Kidney epithelial cell (primary cell): ENCODE measurements around the gene ADGRV1. TPM values are rescaled to one million over a fixed set of nuclear protein-coding genes. Genes with fewer than 3 reads are reported as not detected.
"Not testable (repeated sequence)": the region's sequence is repeated elsewhere in the genome, so short reads cannot be mapped to it uniquely, and the experiment has no call there.

Experiments used
- DNase-seq: peaks from one replicate; pipeline ENCODE4 v3.0.0-alpha.2; 2010; ENCODE audit warnings: low read depth
- H3K27me3 ChIP-seq: 2 replicates; pipeline ENCODE4 v1.6.0; 2011; ENCODE audit warnings: low read length; ENCODE audit not compliant: control insufficient read depth, insufficient read depth
- H3K36me3 ChIP-seq: 2 replicates; pipeline ENCODE4 v1.5.1; 2011; ENCODE audit warnings: low read length; ENCODE audit not compliant: control insufficient read depth, insufficient read depth
- H3K4me3 ChIP-seq: 2 replicates; pipeline ENCODE4 v1.5.1; 2011; ENCODE audit warnings: low read depth, mild to moderate bottlenecking, control low read depth, low read length
- total RNA-seq: library from RNA; depleted of rRNA; stranded (reverse); fragments of >200 nt; gene quantifications from 2 replicates; pipeline ENCODE4 v1.2.3, GENCODE V29; 2015
- TF ChIP-seq, protein P1 (sequence below): IDR thresholded peaks from 2 replicates; pipeline ENCODE4 v1.5.1; 2011; ENCODE audit warnings: mild to moderate bottlenecking, moderate library complexity, low read length, control low read depth, inconsistent platforms; ENCODE audit not compliant: insufficient read depth, poor library complexity, severe bottlenecking

The ADGRV1 gene
- total RNA-seq, 1 donor from 2014 or later, result 3.5 TPM

DNA sequence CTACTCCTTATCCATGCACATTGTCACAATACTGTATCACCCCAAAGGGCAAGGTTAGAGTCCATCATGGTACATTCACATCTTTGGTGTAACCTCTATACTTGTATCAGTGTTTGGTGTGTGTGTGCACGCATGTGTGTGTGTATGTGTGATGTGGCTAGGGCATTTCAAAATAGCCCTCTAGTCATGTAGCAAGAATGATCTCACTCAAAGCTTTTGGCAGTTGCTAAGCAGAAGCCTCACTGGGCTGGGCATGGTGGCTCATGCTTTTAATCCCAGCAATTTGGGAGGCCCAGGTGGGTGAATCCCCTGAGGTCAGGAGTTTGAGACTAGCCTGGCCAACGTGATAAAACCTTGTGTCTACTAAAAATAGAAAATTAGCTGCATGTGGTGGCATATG is 245.3 kb downstream of the ADGRV1 start:
- Histone ChIP-seq H3K4me3 (no peak overlapping the region), H3K36me3 (no peaks in the 10 kb centered on the region), H3K27me3 (no peaks in the 10 kb centered on the region)
- DNase-seq, result no peak
- TF ChIP-seq, protein P1, sequence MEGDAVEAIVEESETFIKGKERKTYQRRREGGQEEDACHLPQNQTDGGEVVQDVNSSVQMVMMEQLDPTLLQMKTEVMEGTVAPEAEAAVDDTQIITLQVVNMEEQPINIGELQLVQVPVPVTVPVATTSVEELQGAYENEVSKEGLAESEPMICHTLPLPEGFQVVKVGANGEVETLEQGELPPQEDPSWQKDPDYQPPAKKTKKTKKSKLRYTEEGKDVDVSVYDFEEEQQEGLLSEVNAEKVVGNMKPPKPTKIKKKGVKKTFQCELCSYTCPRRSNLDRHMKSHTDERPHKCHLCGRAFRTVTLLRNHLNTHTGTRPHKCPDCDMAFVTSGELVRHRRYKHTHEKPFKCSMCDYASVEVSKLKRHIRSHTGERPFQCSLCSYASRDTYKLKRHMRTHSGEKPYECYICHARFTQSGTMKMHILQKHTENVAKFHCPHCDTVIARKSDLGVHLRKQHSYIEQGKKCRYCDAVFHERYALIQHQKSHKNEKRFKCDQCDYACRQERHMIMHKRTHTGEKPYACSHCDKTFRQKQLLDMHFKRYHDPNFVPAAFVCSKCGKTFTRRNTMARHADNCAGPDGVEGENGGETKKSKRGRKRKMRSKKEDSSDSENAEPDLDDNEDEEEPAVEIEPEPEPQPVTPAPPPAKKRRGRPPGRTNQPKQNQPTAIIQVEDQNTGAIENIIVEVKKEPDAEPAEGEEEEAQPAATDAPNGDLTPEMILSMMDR, result no peak

DNA sequence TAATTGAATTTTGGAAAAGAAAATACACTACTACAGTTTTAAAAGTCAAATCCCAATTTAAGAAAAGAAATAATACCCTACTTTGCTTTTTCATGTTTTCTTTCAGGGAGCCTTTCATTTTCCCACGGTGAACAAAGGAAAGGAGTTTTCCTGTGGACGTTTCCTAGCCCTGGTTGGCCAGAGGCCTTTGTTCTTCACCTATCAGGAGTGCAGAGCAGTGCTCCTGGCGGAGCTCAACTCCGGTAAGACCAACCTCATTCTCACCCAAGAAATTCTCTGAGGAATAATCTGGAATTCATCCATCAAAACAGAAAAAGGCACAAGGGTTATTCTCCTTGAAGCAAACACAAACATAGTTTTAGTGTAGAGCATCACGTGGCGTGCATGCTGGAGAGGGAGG is 248.9 kb downstream of the ADGRV1 start:
- no peak for DNase-seq
- H3K4me3 ChIP-seq, result no peak overlapping the region
- no peaks in the 10 kb centered on the region for H3K36me3 ChIP-seq
- TF ChIP-seq, protein P1, result no peak
- no peaks in the 10 kb centered on the region for H3K27me3 ChIP-seq

DNA sequence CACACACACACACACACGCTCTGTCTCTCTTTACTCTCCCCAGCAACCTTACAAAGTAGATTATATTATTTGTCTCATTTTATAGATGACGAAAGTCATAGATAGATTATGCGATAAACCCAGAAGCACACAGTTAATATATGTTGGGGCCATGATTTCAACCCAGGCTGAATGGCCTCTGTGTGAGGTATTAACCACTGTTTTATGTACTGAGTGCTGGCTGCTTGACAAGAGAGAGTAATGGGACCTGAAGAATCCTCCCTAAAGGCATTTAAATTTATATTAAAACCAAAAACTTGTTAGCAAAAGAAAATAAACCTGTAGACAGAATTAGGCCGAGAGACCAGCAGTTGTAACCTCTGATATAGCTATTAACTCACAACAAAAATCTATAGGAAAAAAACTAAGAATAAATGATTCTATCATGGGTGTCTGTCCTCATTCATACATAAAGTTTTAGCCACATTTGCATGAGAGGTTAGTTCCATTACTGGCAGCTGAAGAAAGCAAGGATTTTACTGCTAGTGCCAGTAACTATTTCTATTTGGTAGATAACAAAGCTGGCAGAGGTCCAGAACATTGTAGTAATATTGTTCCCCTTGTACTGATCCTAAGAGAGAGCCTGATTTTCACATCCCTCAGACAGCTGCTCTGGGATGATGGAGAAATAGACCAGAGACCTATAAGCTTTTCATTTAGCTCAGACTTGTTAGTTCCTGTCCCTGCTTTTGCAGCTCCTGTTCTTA is 250.9 kb downstream of the ADGRV1 start:
- Histone ChIP-seq H3K27me3 (no peaks in the 10 kb centered on the region), H3K4me3 (no peak overlapping the region), H3K36me3 (no peaks in the 10 kb centered on the region)
- DNase-seq, result no peak
- TF ChIP-seq, protein P1, result no peak

DNA sequence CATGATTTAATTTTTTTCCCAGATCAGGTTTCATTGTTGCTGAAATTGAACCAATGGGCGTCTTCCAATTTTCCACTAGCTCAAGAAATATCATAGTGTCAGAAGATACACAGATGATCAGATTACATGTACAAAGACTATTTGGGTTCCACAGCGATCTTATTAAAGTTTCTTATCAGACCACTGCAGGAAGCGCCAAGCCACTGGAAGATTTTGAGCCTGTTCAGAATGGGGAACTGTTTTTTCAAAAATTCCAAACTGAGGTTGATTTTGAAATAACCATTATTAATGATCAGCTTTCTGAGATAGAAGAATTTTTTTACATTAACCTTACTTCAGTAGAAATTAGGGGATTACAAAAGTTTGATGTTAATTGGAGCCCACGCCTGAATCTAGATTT is 251.6 kb downstream of the ADGRV1 start:
- Histone ChIP-seq H3K36me3 (no peaks in the 10 kb centered on the region), H3K4me3 (no peak overlapping the region), H3K27me3 (no peaks in the 10 kb centered on the region)
- DNase-seq, result no peak
- TF ChIP-seq, protein P1, result no peak

DNA sequence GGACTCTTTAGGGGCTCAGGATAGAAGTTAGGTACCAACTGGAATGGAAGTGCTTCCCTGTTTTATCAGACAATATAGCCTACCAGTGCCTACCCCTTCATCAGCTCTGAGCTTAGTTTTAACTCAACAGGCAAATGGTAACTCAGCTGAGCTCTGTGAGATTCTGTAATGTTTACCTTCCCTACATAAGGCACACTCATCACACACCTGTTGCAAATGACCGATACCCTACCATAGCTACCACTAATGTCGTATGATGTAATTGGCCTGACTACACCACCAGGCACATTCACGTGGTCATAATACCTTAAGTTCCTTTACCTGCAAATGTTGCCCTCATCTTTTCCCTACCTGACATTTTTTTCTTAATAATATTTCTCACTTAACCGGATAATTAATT is 254.8 kb downstream of the ADGRV1 start:
- no peaks in the 10 kb centered on the region for H3K36me3 ChIP-seq
- no peaks in the 10 kb centered on the region for H3K27me3 ChIP-seq
- TF ChIP-seq, protein P1, result no peak
- H3K4me3 ChIP-seq, result no peak overlapping the region
- DNase-seq, result no peak

DNA sequence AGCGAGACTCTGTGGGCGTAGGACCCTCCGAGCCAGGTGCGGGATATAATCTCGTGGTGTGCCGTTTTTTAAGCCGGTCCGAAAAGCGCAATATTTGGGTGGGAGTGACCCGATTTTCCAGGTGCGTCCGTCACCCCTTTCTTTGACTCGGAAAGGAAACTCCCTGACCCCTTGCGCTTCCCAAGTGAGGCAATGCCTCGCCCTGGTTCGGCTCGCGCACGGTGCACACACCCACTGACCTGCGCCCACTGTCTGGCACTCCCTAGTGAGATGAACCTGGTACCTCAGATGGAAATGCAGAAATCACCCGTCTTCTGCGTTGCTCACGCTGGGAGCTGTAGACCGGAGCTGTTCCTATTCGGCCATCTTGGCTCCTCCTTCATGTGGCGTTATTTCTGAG is 263.5 kb downstream of the ADGRV1 start:
- H3K4me3 ChIP-seq, DNase-seq, H3K36me3 ChIP-seq, H3K27me3 ChIP-seq: not testable (repeated sequence)
